Fibroblast of skin of left quadriceps (primary cell): Measurements from ENCODE around the gene EXOC3.
"Not testable (repeated sequence)": the region's sequence is repeated elsewhere in the genome, so short reads cannot be mapped to it uniquely, and the experiment has no call there.

Source experiments
- DNase-seq, 2 experiments: peaks; one replicate each; pipeline ENCODE4 v3.0.0-alpha.2; 2013; ENCODE audit warnings: low read depth in 2 of 2

Gene EXOC3

GRCh38 chr5:485113-485945 is 42.4 kb downstream of the EXOC3 start:
- DNase-seq = no peak

GRCh38 chr5:485946-486491 is 43.0 kb downstream of the EXOC3 start:
- no peak for DNase-seq

GRCh38 chr5:486597-486996 is 43.6 kb downstream of the EXOC3 start:
- not testable (repeated sequence) for DNase-seq

- no peak for DNase-seq
These were observed 45.3 kb downstream of the EXOC3 start for GRCh38 chr5:488241-488640.

- DNase-seq = no peak
These were observed 46.0 kb downstream of the EXOC3 start for GRCh38 chr5:488744-489688.

GRCh38 chr5:489689-490080 is 46.7 kb downstream of the EXOC3 start:
- DNase-seq = no peak

GRCh38 chr5:490116-491106 is 47.4 kb downstream of the EXOC3 start:
- DNase-seq = no peak

GRCh38 chr5:491119-491855 is 48.3 kb downstream of the EXOC3 start:
- no peak for DNase-seq

GRCh38 chr5:491856-492155 is 48.8 kb downstream of the EXOC3 start:
- DNase-seq = no peak

- no peak for DNase-seq
These were observed 49.4 kb downstream of the EXOC3 start for GRCh38 chr5:492314-492893.

GRCh38 chr5:493119-493701 is 50.2 kb downstream of the EXOC3 start:
- no peak for DNase-seq

- DNase-seq = no peak
These were observed 50.8 kb downstream of the EXOC3 start for GRCh38 chr5:493758-494157.

GRCh38 chr5:494667-495255 is 51.8 kb downstream of the EXOC3 start:
- DNase-seq = no peak

GRCh38 chr5:496028-496427 is 53.1 kb downstream of the EXOC3 start:
- no peak for DNase-seq

GRCh38 chr5:497090-497700 is 54.2 kb downstream of the EXOC3 start:
- no peak for DNase-seq

- DNase-seq = no peak
These were observed 55.0 kb downstream of the EXOC3 start for GRCh38 chr5:497871-498509.

- DNase-seq = no peak
These were observed 56.5 kb downstream of the EXOC3 start for GRCh38 chr5:499233-500209.
